GM21529 (cell line): Measurements from ENCODE around the gene GFOD1.
A peak's percentile ranks its signal among the peaks of the same experiment; 100 is the strongest.
"Not testable (repeated sequence)": the region's sequence is repeated elsewhere in the genome, so short reads cannot be mapped to it uniquely, and the experiment has no call there.

Experiments used
- ATAC-seq: cut with Tn5 transposase; IDR thresholded peaks from one replicate; pipeline ENCODE4 v1.9.1; 2021; ENCODE audit not compliant: unreplicated experiment

Gene GFOD1

DNA sequence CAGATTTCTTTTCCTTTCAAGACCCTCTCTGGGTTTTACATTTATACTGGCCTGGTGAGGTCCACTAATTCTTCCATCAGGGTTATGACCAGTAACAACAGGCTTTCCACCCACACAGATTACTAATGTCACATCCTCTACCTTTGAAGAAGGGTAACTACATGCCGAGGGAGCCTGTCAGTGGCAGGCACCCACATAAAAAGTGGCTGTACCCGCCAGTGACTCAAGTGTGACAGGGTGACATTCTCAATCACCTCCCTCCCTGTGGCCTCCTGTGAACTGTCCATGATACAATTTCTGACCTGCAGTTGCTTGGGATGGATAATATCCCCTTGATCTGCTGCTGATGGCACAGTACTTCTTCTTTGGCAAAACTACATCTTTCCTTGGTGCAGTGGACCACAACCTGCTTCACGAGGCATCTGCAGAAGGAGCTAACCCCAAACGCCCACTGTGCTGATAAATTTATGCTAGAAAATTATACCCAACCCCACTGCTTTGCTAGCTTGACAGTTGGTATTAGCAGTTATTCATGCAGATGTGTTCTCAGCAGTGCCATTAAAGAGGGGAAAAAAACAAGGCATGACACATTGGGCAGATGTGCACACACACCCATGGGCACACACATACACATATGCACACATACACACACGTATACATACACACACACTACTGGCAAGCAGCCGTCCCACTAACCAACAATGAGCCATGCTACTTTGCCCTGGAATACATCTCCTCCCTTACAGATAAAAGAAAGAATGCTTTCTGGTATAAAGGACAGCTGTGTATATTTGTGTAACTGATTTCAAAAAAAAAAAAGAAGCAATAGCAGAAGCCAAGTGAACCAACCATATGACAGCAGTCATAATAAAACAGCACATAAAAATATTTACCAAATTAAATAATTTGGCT, 20.8 kb downstream of the GFOD1 start:
- peak; percentile 43 for ATAC-seq

DNA sequence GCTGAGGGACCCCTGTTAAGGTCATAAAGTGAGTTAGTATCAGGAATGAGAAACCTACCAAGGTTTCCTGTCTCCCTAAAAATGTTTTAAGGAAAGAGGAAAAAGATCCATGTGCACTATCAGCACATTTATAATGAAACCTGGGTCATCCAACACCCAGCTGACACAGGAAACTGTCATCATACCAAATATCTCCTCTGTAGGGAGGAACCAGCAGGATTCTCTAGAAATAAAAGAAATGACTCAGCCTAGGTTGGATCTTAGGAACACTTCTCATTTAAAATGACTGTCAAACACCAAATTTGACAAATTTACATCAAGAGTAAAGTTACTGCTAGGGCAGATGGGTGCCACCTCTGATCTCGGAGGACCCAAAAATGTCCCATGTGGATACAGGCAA, 21.7 kb downstream of the GFOD1 start:
- peak; percentile 6 for ATAC-seq

- ATAC-seq: no peak
These were observed 23.5 kb downstream of the GFOD1 start for GRCh38 chr6:13463941-13464340.

DNA sequence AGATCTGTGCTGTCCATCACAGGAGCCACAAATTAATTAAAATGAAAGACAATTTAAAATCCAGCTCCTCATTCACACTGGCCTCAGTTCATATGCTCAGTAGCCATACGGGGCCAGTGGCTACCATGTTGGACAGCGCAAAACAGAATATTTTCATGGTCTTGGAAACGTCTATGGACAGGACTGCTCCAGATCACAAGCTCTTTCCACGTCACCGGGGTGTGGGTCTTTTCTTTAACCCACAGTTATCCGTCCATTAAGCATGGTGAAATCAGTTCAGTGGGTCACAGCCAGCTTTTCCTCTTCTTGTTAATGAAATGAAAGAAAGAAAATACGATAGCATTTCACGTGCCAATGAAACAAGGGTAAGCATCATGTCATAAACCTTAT, 24.1 kb downstream of the GFOD1 start:
- no peak for ATAC-seq

DNA sequence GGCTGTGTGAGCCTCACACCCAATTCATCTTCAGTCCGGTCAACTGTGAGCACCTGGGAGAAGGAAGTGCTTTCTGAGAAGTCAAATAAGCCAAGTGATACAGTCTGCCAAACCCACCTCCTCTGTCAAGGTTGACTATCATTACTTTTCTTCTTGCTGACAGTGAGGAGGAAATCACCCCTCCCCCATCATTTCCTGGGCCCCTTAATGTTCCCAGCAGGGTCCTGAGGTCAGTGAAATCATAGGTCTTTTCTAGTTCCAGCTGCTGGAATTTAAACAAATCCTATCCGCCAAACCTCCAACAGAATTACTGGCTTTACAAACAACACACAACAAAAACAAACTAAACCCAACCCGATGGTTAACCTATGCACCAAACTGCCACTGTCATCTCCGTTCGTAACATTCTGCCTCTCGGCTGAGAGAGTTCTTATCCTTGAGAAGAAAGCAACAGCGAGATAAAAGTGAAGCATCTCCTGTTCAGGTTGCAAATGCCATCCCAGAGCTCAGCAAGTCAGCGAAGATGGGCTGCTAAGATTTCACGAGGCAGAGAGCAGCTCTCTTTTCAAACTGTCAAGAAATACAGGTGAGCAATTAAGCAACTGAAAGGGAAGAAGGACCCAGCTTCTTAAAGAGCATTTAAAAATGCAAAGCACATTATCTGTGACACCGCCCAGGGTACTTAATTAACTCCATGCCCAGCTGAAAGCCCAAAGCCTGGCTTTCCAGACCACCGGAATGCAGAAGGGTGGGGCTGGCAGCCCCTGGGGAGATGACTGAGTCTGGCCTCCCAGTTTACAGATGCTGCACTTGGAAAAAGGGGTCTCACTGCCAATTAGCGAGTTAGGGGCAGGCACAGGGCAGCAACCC, 24.7 kb downstream of the GFOD1 start:
- no peak for ATAC-seq

- ATAC-seq: no peak
These were observed 25.6 kb downstream of the GFOD1 start for GRCh38 chr6:13461805-13462204.

DNA sequence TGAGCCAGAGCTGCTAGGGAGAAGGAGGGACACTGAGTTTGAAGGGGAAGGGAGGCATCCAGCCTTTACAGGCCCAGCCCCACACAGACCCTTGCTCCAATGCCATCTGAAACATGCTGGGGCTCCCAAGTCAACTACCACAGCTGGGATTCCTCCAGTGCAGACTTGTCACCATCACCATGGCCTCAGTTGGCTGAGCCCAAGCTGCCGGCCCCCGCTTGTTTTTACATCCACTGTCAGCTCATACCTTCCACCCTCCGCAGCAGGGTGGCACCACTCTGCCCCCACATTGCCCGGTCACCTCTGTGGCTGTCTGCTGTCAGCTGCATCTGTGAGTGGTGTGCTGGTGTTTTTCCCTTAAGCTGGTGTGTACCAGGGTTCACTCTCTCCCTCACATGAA, 26.1 kb downstream of the GFOD1 start:
- ATAC-seq: no peak

DNA sequence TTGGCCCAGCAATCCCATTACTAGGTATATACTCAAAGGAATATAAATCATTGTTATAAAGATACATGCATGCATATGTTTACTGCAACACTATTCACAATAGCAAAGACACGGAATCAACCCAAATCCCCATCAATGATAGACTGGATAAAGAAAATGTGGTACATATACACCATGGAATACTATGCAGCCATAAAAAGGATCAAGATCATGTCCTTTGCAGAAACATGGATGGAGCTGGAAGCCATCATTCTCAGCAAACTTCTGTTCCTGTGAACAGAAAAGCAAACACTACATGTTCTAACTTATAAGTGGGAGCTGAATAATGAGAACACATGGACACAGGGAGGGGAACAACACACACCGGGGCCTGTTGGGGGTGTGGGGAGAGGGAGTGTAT, 27.1 kb downstream of the GFOD1 start:
- not testable (repeated sequence) for ATAC-seq

DNA sequence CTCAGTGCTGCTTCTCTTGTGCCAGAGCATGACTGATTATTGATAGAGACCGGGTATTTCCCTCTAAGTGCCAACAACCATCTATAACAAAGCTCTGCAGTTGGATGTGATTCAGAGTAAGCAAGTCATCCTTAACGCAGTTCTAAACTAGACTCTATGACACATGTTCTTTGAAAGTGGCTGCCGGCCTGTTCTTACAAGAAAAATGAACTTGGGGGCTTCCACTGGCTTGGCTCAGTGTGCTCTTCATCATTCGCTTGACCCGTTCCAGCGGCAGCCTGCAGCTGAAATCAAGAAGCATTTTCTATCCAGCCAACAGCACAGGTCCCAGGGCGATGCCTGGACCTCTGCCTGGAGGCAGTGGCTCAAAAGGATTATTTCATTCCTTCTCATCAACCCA, 29.8 kb downstream of the GFOD1 start:
- ATAC-seq: no peak

- ATAC-seq: no peak
These were observed 31.8 kb downstream of the GFOD1 start for GRCh38 chr6:13455552-13455966.

DNA sequence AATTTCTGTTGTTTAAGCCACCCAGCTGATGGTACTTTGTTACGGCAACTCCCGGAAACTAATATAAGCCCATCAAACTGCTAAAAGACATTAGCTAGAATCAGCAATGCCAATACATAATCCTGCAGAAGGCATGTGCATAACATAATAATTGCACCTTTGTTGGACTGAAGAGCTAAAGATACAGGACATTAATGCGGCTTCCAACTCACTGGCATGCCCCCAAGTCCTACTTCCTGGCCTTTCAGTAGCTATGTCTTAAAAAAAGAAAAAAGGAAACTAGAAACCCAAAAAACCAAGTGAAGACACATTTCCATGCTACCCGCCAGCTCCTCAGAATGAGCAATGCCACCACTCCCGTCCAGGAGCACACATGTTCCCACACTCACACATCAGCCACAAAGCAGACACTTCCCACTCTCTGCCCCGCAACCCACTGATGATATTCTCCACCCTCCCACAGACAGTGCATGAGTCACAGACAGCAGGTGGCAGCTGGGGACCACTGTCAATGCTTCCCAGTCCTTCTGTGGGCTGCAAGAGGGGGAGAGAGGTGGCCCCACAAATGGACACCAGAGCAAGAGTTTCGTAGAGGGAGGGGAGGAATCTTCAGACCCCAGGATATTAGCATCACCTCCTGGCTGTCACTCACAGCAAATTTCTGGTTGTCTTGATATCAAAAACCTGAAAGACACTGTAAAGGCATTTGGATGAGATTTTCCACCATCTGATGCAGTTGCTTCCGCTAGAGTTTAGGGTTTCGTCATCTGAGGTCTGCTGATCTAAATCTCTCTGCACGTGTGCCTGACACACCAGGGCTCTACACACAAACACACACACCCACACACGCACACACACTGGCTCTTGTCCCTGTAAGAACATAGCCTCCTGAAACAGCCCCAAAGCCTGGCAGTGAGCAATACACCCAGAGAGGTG, 32.8 kb downstream of the GFOD1 start:
- ATAC-seq: peak; percentile 54

- no peak for ATAC-seq
These were observed 33.6 kb downstream of the GFOD1 start for GRCh38 chr6:13453771-13454251.

GRCh38 chr6:13453153-13453552, 34.2 kb downstream of the GFOD1 start:
- no peak for ATAC-seq

- no peak for ATAC-seq
These were observed 34.9 kb downstream of the GFOD1 start for GRCh38 chr6:13452346-13453117.

DNA sequence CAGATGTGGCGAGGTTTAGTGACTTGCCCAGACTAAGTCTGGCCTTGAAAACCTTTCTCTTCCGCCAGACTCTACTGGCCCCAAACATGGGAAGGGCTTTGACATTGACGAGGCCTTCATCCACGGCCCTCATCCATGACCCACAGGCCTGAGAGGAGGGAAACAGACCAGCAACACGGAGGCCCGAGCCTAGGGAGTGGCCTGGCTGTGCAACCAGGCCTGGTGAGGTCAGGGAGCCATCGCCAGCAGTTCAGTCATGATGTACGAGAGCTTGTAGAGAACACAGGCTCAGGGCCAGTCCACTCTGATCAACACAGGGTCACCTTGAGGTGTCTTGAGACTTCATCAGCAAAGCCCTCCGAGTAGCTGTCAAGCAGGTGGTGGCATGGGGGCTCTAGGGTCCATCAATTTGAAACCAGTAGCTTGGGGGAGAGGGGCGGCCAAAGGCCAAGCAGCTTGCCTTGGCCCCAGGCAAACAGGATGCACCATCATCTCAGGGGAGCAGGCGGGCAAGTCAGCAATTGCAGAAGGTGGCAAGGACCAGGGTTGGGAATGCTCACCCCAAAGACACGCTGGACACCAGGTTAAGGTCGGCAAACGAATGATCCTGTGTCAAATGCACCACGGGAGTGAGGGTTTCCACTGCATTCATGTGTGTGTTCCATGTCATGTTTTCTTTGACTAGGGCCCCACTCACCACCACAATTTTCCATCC, 36.1 kb downstream of the GFOD1 start:
- ATAC-seq: no peak

GRCh38 chr6:13450628-13451027, 36.8 kb downstream of the GFOD1 start:
- ATAC-seq: no peak

GRCh38 chr6:13447949-13448724, 39.3 kb downstream of the GFOD1 start:
- no peak for ATAC-seq

DNA sequence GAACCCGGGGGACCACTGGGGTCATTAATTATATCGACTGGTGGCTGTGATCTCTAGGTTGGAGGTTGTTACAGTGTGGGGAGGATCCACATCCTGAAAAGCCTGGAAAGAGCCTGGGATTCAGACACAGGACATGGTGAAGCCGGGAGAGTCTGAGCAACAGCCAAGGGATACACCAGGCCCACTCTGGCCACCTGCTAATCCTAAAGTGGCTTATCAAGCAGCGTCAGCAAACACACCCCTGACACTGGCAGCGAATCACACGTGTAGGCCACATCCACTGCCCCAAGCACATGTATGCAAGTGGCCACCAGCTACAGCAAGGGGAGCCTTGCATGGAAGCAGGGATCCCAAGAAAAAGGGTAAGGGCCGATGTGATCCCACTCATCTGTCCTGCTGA, 41.0 kb downstream of the GFOD1 start:
- ATAC-seq: no peak

GRCh38 chr6:13445744-13446115, 41.7 kb downstream of the GFOD1 start:
- no peak for ATAC-seq
